ENCODE data around the gene ZBTB7B. TPM values are rescaled to one million over a fixed set of nuclear protein-coding genes. Genes with fewer than 3 reads are reported as not detected.

The ZBTB7B gene
- polyA plus RNA-seq, 2 of the 4 experiments (the other 2 are of a cell fraction) = 20.5 to 30.7 TPM

GRCh38 chr1:154973344-154974101, 29.1 kb upstream of the ZBTB7B start (continued):
- TF ChIP-seq BCL3 (IDR thresholded peaks at IDR 0.05) (0 out of 3 replicates have a peak, but pooled peaks have one; percentile 1), HOXB5 (CRISPR knock-in tag; IDR thresholded peaks at IDR 0.05) (no peak), MAZ (IDR thresholded peaks at IDR 0.05; ENCODE audit: borderline replicate concordance, low read depth, low read length) (no peak), FOXS1 (CRISPR knock-in tag; IDR thresholded peaks at IDR 0.05) (no peak), HES2 (IDR thresholded peaks at IDR 0.05) (no peak), SREBF2 (IDR thresholded peaks at IDR 0.05) (no peak), RARB (CRISPR knock-in tag; IDR thresholded peaks at IDR 0.05) (no peak), KDM5A (IDR thresholded peaks at IDR 0.05) (no peak)

GRCh38 chr1:154974102-154974807, 28.3 kb upstream of the ZBTB7B start, which contains the start of gene CKS1B:
TSS of gene CKS1B (plus strand) at chr1:154974681. CDS start at chr1:154974746, 65 bp downstream.
- DNase-seq (ENCODE audit: low read depth in 1 of 2, low spot score in 1 of 2) = peak; percentile 99 to 100
- peak; percentile 65 to 77 for ATAC-seq
- POLR2A ChIA-PET = interaction anchor here (0.6 to 6.3 kb wide), 18 partner anchors 9 to 379 kb away, joined by 3 to 91 read pairs (median 8); partner anchors contain the start of genes ADAM15, FLAD1, LENEP and PBXIP1
- Histone ChIP-seq H3K4me3 (peak within 1 kb of the TSS; percentile 65), H3K4me2 (peak within 1 kb of the TSS; percentile 99), H3K9me3 (no peaks in the 10 kb centered on the region), H3K4me1 (peaks cover 37% of the 10 kb centered on the region), H3K27ac (peak within 1 kb of the TSS; percentile 98 to 100)
- under 1% methylated on average over 47 of the region's 47 CpGs for WGBS (ENCODE audit: missing lambda C conversion rate)
- CTCF ChIA-PET = no interaction called here
- FAIRE-seq = peak; percentile 46
- TF ChIP-seq ZFP36 (IDR thresholded peaks at IDR 0.05; ENCODE audit: borderline replicate concordance, partially characterized antibody) (no peak), RAD21 (conservative IDR thresholded peaks at IDR 0.05 in 1 of 2, IDR thresholded peaks at IDR 0.05 in 1 of 2) (no peak), FOXS1 (CRISPR knock-in tag; IDR thresholded peaks at IDR 0.05) (no peak), FOSB (CRISPR knock-in tag; IDR thresholded peaks at IDR 0.05) (peak; percentile 91), NFE2L2 (conservative IDR thresholded peaks at IDR 0.05; ENCODE audit: low read length) (no peak), HDAC2 (IDR thresholded peaks at IDR 0.05) (no peak), CBX2 (IDR thresholded peaks at IDR 0.05; ENCODE audit: borderline replicate concordance, low read depth) (no peak), ZC3H11A (IDR thresholded peaks at IDR 0.05) (no peak), BCL3 (IDR thresholded peaks at IDR 0.05) (0 out of 3 replicates have a peak, but pooled peaks have one; percentile 67), RFX5 (IDR thresholded peaks at IDR 0.05) (peak; percentile 72; the same call in 1 of the 2 replicates), ZSCAN20 (CRISPR knock-in tag; IDR thresholded peaks at IDR 0.05) (no peak), MAX (IDR thresholded peaks at IDR 0.05) (peak; percentile 96), E2F6 (IDR thresholded peaks at IDR 0.05; ENCODE audit: borderline replicate concordance, low read depth) (peak; percentile 85), HMGXB4 (CRISPR knock-in tag; IDR thresholded peaks at IDR 0.05; ENCODE audit: borderline replicate concordance) (peak; percentile 20; the same call in 1 of the 2 replicates), CHD2 (IDR thresholded peaks at IDR 0.05; ENCODE audit: low read length, partially characterized antibody) (peak; percentile 28), SREBF2 (IDR thresholded peaks at IDR 0.05) (no peak), POLR2A (IDR thresholded peaks at IDR 0.05; ENCODE audit: low read length) (peak; percentile 24; the same call in 1 of the 2 replicates), CTCF (IDR thresholded peaks at IDR 0.05) (no peak), FOSL2 (IDR thresholded peaks at IDR 0.05) (peak; percentile 54; the same call in 1 of the 2 replicates), FOSL2 (CRISPR knock-in tag; IDR thresholded peaks at IDR 0.05) (peak; percentile 91)

Measured in A549 (cell line).